Stomach (tissue), 4 donors: ENCODE results near the gene SP1.

ENCODE experiments used
- CTCF ChIP-seq, 7 experiments: fragments of 450-650 bp in 4 of 7; fragments of 200-600 bp in 3 of 7; sonication (generic) in 3 of 7; IDR thresholded peaks; one replicate each; pipeline ENCODE4 v1.5.1; 2016 to 2019; ENCODE audit warnings: antibody characterized with exemption in 7 of 7, control low read depth in 2 of 7, mild to moderate bottlenecking in 1 of 7
- EP300 ChIP-seq: sonication (generic); formaldehyde crosslinking; IDR thresholded peaks from one replicate; pipeline ENCODE4 v1.6.1; 2017; ENCODE audit warnings: antibody characterized with exemption
- POLR2A ChIP-seq, 4 donors: fragments of 450-650 bp; IDR thresholded peaks; one replicate each; pipeline ENCODE4 v1.6.1; 2016; ENCODE audit warnings: antibody characterized with exemption in 4 of 4, control low read depth in 2 of 4, mild to moderate bottlenecking in 1 of 4, moderate library complexity in 1 of 4

GRCh38 chr12:53378724-53379388 is 1.1 kb upstream of the SP1 start:
- TF ChIP-seq CTCF (IDR thresholded peaks at IDR 0.05) = no peak
- peak in 1 of 4 donors; percentile 59 for TF ChIP-seq POLR2A (IDR thresholded peaks at IDR 0.05)
- no peak for TF ChIP-seq EP300
